Activated T-cell treated with anti-CD3 and anti-CD28 coated beads for 1 hour (primary cell): ENCODE measurements around the gene TMEM204.
"Not testable (repeated sequence)": the region's sequence is repeated elsewhere in the genome, so short reads cannot be mapped to it uniquely, and the experiment has no call there.

Source experiments
- DNase-seq: peaks from one replicate; pipeline ENCODE4 v3.0.0-alpha.2; 2020; ENCODE audit warnings: low read depth

TMEM204 gene

DNA sequence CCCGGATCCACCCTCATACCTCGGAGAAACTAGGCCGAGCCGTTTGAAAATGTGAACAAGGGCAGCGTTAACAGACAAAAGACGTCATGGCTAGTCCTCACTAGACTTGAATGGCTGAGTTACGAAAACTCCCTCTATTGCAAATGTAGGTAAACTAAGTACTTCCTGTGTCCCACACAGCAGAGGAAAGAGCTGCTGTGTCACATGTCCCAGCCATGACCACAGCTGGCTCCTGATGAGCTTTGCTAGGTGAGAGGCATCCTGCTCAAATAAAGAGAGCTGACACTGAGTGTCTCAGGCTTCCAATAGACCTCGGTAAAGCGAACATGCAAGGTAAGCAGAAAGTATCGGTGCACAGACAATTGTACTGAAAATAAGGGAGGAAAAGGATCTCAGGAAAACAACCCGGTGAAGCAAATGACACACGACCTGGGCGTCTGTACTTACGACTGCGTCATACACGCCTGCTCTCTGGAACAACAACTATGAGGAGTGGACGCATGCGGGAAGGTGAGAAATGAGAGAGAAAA lies 26.0 kb downstream of the TMEM204 start:
- no peak for DNase-seq

DNA sequence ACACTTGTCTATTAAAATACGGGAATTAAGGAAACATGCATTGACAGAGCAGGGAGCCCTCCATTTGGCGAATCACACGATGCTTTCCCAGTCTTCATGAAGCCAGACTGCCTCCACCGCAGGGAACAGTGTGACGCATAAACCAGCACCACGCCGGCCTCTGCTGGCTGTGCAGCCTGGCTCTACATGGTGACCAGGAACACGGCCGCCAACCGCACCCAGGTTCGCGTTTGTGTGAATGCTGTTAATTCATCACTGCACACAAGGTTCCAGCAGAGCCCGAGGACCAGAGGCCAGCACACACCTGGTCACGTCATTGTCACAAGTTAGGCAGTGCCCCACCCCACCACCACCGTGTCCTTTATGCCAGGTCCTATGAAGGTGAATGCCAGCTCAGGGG lies 26.7 kb downstream of the TMEM204 start:
- no peak for DNase-seq

DNA sequence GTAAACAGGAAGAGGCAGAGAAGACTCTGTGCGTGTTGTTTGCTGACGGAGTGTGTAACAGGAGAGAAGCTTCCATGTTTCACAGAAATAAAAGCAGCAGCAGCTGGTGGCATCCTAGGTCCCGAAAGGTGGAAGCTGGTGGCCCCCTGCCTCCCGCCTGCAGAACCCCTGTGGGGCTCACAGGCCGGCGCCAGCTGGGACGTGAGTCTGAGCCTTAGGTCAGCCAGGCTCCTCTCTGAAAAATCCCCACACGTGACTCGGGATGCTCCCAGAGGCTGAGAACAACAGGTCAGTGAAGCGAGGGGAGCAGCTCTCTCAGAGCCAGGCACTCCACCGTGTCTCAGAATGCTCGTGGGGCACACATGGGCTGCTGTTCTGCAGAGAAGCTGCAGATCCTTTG lies 27.4 kb downstream of the TMEM204 start:
- no peak for DNase-seq

DNA sequence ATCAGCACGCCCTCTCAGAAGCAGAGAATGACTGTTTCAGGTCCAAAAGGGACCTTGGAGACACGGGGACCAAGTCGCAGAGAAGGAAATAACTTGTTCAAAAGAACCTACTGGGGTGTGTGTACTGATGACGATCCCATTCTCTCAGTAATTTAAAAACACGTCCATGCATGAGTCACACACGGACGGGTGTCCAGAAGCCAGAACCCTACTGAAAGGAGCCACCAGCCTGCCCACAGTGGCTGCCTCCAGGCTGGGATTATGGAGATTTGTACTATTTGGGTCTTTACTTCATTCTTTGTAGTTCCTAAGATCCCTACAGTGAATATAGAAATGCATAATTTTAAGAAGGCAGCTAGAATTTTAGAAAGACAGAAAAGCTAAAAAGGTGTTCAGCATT lies 27.8 kb downstream of the TMEM204 start:
- no peak for DNase-seq

DNA sequence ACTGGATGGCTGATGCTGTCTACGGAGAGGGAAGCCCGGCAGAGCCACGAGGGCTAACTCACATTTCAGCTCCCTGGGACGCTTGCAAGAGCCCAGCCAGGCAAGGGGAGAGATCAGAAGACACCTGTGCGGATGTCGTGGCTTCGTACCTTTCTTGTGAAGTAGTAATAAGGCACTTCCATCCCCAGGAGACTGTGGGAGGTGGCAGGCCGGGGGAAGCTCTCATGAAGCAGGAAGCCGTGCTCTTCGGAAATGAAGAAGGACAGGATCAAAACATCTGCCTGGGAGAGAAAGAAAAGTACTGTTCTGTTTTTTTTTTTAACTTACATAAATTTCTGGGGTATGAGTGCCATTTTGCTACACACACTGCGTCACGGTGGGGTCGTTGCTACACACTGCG lies 28.4 kb downstream of the TMEM204 start:
- DNase-seq = no peak

DNA sequence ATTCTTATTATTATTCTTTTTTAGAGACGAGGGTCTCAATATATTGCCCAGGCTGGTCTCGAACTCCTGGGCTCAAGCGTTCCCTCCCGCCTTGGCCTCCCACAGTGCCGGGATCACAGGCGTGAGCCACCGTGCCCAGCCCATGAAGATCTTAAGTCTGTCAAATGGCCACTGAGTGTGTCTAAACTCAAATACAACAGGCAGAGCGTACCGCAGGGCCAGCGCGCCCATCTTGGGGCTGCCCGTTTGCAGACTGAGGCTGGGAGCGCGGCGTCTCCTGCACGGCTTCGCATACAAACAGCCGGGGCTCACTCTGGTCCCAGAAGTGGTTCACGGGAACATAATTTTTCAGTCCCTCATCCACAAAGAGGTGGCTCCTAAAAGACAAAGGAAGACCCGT lies 30.3 kb downstream of the TMEM204 start:
- no peak for DNase-seq

DNA sequence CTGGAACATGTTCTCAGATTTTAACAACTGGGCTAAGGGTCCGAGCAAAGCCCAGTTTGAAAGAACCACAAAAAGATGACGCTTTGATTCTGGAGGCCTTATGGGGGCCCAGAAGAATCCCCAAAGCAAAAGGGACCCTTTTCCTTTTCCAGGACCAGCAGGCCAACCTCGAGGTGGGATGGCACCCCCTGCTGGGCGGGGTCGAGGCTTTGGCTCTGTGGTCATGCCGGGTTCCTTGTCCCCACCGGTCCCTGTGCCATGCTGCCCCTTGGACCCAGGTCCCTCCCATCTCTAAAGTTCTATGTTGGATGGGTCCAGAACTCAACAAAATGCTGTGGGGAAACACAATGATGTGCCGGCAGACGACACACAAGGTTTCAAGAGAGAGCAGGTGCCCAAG lies 30.9 kb downstream of the TMEM204 start:
- DNase-seq = no peak

DNA sequence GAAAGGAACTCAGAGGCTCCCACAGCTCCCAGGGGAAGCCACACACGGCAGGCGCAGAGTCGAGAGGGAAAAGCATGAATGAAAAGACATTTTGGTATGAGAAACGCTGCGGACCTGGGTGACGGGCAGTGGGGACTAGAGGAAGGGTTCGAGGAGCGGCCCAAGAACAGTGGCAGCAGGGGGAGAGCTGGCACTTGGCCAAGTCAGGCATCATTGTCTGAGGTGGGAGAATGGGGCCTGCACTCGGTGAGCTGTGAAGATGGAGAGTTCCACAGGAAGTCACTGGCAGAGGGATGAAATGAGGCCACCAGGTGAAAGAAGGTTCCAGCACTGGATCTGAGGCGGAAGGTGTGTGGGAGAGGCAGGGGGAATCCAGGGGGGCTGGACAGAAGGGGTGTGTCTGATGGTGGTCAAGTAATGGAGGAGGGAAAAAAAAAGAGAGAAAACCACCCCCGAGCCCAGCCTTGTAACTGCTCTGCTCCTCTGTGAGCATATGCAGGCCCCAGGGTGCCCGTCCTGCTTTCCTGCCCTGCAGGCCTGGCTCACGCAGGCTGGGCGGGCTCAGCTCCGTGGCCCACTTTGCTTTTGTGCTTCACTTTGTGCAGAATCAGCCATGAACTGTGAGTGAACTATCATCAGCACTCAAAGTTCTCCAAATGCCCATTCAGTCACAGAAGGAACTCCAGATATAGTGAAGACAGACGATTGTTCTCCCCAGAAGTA lies 31.8 kb downstream of the TMEM204 start:
- no peak for DNase-seq

DNA sequence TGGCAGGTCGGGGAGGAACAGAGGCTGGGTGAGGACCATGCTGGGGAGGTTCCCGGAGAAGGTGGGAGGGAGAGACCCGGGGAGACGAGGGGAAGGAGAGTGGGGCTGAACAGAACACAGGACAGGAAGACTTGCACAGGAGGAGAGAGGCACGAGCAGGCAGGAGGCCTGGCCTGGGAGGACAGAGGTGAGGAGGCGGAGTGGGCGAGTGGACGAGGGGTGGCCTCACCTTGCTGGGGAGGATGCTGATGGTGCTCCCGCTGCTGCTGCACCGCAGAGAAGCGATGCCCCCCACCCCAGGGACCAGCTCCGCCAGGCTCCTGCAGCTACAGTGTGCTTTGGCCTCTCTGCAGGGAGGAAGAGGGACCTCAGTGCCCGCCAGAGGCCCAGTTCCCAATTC lies 34.5 kb downstream of the TMEM204 start:
- DNase-seq = no peak

DNA sequence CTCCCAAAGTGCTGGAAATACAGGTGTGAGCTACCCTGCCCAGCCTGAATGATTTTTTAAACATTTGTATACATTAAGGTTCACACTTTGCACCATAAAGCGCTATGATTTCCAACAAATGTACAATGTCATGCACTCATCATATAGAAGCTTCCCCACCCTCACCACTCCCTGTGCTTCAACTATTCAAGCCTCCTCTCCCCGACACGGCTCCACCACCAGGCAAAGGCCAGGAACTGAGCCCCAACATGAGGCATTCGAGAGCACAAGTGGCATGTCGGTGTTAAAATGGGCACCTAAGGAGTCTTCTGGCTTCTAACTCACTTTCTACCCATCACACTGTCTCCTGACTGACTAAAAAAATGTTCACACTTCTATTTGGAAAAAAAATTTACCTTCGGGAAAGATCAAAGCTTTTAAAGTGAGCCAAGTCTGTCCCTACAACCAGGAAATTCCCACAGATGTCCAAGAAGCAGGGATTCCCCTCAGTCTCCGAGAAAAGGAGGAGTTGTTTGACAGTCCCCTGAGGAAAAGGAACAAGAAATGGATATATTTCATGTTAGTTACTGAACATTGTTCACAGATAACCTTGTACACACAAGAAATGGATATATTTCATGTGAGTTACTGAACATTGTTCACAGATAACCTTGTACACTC lies 37.7 kb downstream of the TMEM204 start:
- no peak for DNase-seq

DNA sequence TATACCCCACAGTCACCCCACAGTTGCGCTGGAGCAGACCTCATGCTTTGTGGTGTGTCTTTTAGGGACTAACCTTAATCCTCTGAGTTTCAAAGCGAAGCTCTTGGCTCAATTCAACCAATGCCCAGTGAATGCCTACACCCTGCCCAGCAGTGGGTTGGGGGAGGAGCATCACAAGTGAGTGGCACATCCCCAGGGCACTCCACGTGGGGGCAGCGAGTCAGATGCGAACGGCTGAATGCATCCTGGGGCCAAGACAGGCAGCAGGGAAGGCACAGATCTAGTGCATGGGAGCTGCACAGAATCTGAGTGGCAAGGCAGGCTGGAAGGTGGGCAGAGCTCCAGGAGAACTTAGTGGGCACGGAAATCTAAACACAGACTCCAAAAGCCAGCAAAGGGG lies 39.2 kb downstream of the TMEM204 start:
- no peak for DNase-seq

DNA sequence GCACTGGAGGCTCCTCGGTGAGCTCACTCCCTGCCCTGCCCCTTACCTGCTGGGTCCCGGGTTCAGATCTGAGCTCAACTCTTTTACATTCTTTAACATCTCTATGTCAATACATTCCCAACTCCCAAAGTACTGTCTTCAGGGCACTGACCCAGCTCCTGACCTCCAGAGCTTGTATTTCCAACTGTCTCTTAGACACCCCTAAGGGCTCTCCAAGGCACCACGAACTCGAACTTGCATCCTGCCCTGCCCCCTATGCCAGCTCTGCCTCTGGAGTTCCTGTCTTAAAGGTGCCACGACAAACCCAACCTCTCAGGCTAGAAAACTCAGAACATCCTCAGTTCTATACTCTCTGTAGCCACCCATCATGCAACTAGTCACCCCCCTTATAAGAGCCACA lies 39.8 kb downstream of the TMEM204 start:
- DNase-seq = no peak

DNA sequence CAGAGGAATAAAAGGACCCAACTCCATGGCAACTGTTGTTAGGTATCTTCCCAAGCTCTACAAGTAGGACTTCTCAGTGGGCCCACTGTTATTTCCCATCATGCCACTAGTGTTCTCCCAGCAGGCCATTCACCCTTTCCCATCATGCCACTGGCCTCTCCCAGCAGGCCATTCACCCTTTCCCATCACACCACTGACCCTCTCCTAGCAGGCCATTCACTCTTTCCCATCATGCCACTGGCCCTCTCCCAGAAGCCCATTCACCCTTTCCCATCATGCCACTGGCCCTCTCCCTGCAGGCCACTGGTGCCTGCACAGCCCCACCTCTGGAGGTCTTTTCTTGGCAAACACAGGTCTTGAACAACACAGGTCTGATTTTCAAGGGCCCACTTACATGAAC lies 42.1 kb downstream of the TMEM204 start:
- DNase-seq = no peak

DNA sequence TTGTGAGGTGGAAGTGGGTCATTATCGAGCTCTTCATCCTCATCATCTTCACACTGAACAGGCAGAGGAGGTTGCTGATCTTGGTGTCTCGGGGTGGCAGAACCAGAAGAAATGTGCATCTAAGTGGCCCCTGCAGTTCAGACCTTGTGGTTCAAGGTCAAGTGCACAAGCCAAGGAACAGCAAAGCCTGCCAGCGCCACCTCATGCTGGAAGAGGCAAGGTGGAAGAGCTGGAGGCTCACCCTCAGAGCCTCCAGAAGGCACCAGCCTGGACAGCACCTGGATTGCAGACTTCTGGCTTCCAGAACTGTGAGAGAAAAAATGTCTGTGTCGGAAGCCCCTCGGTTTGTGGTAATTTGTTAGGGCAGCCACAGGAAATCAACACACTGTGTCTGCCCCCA lies 45.7 kb downstream of the TMEM204 start:
- DNase-seq = no peak

DNA sequence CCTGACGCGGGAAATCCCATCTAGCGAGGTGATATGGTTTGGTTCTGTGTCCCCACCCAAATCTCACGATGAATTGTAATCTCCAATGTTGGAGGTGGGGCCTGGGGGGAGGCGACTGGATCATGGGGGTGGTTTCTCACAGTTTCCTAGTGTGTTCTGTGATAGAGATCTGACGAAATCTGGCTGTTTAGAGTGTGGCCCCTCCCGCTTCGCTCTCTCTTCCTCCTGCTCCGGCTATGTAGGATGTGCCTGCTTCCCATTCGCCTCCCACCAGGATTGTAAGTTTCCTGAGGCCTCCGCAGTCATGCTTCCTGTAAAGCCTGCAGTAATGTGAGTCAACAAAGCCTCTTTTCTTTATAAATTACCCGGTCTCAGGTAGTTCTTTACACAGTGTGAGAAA lies 46.8 kb downstream of the TMEM204 start:
- no peak for DNase-seq

DNA sequence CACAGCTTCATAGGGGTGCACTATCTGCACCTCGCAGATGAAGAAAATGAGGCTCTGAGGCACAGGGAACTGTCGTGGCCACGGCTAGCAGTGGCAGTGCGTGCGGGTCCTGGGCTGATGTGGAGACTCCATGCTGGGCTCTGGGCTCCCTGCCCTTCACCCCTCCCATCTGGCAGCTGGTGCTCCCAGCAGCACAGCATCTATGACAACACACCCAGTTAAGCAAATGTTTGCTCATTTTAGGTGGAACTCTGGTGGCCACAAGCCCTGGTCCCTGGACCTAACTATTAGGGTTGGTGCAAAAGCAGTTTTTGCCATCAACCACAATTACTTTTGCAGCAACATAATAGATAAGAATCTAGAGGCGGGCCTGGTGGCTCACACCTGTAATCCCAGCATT lies 47.5 kb downstream of the TMEM204 start:
- DNase-seq = no peak

DNA sequence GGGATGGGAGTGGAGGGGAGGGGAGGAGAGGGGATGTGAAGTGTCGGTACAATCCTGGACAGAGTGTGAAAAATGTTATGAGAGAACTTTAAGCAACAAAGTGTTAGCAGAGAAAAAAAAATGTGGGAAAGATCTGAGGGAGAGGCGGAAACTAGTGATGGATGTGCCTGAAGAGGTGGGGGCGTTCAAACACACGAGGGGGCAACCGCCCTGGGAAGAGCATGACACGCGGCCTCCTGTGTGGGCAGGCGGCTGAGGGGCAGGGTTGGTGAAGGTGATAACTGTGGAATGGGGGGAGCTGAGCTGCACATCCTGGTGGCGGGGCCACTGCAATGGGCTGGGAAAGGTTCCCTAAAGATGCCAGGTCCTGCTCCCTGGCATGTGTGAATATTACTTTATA lies 48.3 kb downstream of the TMEM204 start:
- no peak for DNase-seq

DNA sequence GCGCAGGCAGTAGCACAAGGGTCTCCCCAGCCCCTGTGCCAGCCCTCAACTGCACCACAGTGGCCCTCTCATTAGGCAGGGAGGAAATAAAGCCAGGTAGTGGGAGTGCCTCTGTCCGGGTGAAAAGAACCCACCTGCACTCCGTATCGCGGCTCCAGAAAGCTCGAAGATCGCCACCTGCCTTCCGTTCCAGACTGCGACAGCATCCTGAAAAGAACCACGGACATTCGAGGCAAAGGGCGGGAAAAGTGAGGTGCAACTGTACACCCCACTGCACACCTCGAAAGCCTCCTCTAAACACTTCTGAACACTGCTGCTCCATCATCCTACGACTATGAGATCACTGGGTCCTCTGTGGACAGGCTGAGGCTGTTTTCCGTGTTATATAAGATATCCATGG lies 49.7 kb downstream of the TMEM204 start:
- DNase-seq = no peak

DNA sequence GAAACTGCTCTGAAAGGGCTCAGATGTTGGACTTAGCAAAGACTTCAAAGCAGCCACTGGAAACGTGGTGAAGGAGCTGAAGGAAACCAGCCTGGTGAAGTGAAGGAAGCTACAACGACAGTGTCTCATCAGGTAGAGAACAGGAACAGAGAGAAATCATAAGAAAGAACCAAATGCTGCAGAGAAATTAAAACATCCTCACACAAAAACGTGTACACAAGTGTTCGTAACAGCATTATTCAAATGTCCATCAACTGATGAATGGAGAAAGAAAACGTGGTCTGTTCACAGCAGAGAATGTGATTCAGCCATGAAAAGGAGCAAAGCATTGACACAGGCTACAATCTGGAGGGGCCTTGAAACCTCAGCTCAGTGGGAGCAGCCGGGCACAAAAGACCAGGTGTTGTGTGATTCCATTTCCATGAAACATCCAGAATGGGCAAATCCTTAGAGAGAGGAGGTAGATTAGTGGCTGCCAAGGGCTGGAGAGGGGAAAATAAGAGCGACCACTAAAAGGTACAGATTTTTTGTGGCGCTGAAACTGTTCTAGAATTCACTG lies 51.5 kb downstream of the TMEM204 start:
- DNase-seq = no peak

DNA sequence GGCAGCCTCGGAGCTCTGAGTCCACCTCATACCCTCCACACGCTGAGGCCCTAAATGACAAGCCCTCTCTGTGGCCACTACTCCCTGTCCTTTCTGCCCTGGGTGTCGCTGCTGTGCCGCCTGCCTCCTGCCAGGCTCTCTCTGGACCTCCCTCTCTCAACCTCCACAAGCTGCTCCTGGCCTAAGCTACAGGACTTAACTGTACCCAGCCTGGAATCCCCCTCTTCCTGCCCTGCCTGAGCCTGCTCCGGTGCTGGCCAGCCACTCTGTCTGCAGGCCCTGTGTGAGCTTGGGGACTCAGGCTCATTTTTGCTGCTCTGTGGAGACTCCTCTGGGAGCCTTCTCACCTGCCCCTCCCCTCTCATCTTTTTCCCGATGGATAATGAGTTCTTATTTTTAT lies 56.9 kb downstream of the TMEM204 start:
- DNase-seq = no peak

DNA sequence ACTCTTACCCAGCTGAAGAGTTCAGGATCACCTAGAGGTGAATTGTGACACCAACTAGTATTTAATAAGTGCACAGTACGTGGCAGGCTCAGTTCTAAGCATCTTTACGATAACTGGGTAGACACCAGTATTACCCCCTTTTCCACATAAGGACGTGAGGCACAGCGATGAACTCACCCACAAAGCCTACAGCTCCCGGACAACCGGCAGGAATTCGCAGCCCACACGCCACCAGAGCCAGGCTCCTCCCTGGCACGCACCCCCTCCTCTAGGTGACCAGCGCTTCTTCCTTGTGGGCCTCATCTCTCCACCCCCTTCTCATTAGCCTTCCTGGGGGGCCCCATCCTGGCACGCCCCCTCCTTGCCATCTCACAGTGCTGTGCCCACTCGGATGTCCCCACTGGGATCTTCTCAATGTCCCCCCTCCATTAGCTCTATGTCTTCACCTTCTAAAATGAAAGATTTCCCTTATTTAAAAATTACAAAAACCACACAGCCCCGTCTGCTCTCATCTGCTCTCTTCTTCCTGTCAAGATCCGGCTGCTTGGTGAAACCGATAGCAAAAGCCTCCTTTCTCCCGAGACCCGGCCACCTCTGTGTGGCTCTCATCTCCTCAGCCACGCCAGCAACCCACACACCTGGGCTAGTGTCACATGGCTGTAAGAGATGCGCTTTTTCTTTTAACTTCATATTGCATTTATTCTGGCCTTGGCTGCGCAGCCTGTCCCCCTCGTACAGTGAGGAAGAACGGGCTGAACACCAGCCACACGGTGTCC lies 57.7 kb downstream of the TMEM204 start:
- DNase-seq = no peak

DNA sequence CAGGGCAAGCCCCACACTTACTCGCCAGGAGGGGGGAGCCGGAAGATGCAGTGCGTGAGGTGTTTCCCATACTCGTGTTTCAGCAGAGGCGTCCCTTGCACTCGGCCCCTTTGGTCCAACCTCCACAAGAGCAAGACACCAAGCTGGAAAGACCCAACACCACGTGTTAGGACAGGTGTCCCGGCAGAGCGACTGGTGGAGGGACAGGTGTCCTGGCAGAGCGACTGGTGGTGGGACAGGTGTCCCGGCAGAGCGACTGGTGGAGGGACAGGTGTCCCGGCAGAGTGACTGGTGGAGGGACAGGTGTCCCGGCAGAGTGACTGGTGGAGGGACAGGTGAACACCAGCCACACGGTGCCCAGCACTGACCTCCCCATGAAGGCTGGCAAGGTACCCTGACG lies 59.0 kb downstream of the TMEM204 start:
- no peak for DNase-seq

DNA sequence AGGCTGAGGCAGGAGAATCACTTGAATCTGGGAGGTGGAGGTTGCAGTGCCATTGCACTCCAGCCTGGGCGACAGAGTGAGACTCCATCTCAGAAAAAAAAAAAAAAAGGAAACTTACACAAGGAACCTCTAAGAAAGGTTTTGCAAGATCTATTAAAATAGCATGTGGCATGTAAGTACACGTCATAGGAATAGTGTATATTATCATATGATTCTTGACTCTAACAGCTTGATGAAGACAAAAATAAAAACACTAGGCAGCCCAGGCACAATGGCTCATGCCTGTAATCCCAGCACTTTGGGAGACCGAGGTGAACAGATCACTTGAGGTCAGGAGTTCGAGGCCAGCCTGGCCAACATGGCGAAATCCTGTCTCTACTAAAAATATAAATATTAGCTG lies 62.0 kb downstream of the TMEM204 start:
- not testable (repeated sequence) for DNase-seq
